SU-DHL-6 (cell line): ENCODE measurements around the gene NCS1.

Source experiments
- CTCF ChIP-seq: fragments of 200-600 bp; sonication (generic); IDR thresholded peaks from one replicate; pipeline ENCODE4 v1.5.1; 2017; ENCODE audit warnings: antibody characterized with exemption, mild to moderate bottlenecking, low read length, moderate library complexity; ENCODE audit not compliant: insufficient read depth, poor library complexity, severe bottlenecking
- EZH2phosphoT487 ChIP-seq: fragments of 200-600 bp; sonication (generic), shearing (Covaris generic); conservative IDR thresholded peaks from 2 replicates; pipeline ENCODE4 v1.6.1; 2018; ENCODE audit warnings: mild to moderate bottlenecking, antibody characterized with exemption, low read length, moderate library complexity, mixed read lengths

DNA sequence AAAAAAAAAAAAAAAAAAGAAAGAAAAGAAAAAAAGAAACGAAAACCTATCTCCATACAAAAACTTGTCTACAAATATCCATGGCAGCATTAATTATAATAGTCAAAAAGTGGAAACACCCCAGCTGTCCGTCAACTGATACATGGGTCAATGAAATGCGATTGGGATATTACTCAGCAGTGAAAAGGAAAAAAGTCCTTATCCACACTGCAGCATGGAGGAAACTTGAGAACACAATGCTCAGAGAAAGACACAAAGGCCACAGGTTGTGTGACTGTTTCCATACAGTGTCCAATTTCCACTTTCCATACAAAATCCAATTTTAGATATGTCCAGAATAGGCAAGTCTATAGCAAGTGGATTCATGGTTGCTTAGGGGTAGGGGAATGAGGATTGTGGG lies 24.3 kb upstream of the NCS1 start:
- TF ChIP-seq CTCF (no peak), EZH2phosphoT487 (no peak)
